Stimulated activated CD4-positive, alpha-beta T cell treated with anti-CD3 and anti-CD28 coated beads, Interleukin-1b, Interleukin-23, amount 100 ng/mL, for 48 hours (primary cell): ENCODE measurements around the gene KIAA1328.
"Not testable (repeated sequence)": the region's sequence is repeated elsewhere in the genome, so short reads cannot be mapped to it uniquely, and the experiment has no call there.

Experiments
- DNase-seq: peaks from one replicate; pipeline ENCODE4 v3.0.0-alpha.2; 2020

KIAA1328 gene

DNA sequence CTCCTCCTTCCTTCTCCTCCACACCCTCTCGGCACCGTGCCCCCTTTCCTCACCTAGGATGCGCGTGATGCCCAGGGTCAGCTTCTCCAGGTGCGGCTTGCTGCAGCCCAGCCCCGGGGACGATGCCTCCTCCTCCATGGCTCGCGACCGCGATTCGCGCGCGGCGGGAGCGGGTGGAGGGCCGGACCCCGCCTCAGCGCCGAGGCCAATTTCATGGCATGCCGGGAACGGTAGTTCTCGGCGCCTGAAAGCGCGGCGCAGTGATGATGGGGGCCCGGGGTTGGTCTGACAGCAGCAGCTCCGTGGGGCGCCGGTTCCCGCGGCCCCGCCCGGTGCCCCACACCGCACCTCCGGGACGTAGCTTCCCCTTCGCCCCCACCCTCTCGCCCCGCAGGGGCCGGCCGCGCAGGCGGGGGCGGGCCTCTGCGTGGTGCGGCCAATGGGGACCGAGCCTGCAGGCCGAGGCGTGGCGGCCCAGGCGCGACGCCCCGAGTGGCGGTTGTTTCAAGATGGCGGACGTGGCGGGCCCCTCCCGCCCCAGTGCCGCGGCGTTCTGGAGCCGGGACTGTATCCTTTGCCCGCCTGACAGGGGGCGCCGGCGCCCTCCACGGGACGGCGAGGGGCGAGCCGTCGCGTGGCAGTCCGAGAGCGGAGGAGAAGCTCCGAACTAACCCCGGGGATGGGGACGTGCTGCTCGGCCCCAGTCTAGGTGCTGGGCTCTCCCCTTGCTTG is at the start of gene KIAA1328, which contains the start of gene TPGS2:
TSS of gene KIAA1328 (plus strand) at position 498 of the 732 bp plus-strand sequence. CDS start at position 510, 12 bp downstream.
TSS of gene TPGS2 (minus strand) at position 373 of the 732 bp plus-strand sequence. CDS start at position 138, 235 bp downstream.
- DNase-seq: peak; percentile 87

DNA sequence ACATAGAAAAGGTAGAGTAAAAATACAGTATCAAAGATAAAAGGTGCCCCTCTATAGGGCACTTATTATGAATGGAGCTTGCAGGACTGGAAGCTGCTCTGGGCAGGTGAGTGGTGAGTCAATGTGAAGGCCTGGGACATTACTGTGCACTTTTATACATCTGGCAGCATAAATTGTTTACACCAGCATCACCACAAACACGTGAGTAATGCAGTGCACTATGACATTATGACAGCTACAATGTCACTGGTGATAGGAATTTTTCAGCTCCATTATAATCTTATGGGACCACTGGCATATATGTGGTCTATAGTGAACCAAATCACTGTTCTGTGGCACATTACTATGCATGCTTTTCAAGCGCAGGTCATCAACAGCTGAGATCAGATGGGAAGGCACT is 48.2 kb upstream of the KIAA1328 start:
- DNase-seq: no peak

DNA sequence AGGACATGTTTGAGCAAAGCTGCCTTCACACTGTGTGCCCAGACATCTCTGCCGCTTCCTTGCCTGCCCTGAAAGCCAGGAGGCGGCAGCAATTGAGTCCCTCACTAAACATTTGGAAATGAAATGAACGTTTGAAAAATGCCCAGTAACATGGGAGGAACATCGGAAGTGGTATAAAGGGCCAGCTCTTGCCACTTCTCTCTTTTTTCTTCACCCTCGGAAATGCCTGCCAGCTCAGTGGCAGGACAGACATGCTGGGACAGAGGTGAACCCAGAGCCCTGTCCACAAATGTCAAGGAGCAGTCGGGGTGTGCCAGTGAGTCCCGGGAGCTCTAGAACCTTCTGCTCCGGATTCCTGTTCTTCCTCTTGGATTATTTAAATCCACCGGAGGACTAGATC is 46.2 kb upstream of the KIAA1328 start:
- DNase-seq: no peak

DNA sequence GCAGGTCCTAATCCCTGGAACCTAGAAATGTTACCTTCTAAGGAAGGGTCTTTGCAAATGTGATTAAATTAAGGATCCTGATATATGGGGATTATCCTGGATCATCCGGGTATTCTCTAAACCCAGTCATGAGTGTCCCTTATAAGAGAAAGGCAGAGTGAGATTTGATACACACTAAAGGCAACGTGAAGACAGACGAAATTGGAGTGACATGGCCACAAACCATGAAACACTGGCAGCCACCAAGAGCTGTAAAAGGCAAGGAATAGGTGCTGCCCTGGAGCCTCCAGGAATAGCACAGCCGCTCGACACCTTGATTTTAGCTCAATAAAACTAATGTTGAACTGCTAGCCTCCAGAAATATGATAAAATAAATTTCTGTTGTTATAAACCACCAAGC is 45.1 kb upstream of the KIAA1328 start:
- DNase-seq: no peak

DNA sequence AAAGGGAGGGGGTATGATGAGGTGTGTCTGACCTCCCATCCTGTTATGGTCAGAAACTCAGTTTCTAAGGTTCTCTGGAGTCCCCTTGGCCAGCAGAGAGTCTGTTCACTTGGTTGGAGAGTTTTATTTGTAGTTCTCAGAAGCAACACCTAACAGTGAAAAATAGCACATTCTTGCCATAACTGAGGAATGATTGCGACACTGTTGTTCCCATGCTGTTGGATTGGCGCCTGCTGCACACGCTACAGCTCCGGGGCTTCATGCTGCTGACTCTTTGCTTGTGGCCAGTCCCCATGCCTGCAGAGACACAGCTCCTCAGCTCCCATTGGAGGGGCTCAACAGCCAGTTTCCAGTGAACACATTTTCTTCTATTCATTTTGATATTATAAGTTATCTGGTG is 42.2 kb upstream of the KIAA1328 start:
- no peak for DNase-seq

DNA sequence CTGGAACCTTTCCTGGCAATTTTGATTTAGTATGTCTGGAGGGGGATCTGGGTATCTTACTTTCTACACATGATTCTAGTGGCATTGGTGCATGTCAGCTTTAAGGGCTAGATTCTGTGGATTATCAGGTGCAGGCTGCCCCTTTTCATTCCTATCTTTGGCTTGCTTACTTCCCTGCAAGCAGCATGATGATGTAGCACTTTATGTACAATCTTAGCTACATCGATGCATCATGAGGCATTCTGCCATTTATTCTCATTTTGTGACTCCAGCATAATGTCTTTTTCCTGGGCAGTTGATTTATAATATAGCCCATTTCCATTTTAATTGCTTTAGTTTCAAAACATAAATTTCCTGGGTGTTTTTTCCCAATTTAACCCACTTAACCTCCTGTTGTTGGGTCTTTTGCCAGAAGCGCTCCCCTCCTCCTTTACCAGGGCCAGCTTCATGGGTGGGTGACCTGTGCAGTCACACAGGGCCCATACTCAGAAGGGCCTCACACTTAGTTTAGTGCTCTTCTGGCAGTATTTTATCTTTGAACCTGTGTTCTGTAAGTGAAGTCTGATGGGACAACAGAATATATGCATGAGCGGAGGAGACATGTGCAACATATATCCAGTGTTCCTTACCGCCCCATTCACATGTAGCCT is 36.2 kb upstream of the KIAA1328 start:
- DNase-seq: no peak

DNA sequence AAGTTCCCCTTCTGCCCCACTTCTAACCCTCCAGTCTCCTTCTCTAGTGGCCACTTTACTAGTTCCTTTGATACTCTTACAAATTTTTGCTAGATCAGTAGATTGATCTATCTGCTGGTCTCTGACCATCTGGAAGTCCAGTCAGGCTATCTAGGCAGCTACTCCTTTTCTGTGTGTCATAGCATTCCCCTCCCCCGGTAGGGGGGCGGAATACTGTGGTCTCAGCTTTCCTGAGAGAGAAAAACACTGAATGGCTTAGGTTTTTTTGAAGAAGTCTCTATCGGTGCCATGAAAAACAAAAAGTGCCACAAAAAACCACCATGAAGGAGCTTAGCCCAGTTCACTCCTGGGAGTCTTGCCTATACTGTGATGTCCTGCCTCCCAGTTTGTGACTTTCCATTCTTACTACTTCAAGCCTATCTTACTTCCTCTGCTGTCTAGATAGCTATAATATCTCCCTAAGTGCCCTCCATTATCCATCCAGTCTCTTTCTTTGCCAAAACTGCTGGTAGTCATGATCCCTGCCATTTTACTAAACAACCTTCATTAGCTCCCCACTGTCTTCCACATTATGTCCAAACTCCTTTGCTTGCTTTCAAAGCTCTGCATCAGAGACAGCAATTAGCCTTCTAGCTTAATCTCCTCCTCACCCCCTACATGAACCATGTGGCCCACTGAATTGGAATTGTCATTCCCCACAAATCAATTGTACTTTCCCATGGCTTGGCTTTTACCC is 30.0 kb upstream of the KIAA1328 start:
- DNase-seq: no peak

DNA sequence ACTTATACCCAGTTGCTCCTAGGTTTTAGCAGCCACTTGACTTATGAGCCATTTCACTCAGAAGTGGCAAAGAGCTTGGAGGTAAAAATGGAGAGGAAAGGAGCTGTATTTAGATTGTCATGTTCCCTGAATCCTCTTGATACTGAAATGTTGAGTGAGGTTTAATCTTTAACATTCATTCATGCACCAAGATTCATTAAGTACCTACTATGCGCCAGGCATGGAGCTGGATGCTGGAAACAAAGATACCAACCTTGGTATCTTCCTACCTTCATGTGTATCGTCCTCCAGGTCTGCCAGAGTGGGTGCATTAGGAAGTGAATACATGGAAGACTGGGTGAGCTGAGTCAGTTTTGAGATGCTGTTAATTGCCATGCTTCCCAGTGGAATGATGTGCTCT is 23.8 kb upstream of the KIAA1328 start:
- DNase-seq: no peak

DNA sequence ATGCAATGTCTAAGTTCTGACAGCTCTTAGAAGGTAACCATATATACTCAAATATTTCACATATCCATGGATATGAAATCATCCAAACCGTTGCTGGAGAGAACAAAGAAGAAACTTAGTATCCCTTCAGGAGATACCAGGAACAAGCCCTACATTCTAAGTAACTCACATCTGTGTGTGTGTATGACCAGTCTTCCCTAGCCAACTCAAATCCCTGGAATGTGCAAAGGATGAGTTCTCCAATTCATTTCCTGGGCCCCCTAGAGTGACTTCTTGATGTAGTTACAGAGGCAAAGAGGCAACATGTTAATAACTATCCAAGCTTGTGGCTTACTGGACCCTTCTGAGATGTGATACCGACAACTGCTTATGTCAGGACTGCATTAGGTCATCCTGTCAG is 20.2 kb upstream of the KIAA1328 start:
- no peak for DNase-seq

DNA sequence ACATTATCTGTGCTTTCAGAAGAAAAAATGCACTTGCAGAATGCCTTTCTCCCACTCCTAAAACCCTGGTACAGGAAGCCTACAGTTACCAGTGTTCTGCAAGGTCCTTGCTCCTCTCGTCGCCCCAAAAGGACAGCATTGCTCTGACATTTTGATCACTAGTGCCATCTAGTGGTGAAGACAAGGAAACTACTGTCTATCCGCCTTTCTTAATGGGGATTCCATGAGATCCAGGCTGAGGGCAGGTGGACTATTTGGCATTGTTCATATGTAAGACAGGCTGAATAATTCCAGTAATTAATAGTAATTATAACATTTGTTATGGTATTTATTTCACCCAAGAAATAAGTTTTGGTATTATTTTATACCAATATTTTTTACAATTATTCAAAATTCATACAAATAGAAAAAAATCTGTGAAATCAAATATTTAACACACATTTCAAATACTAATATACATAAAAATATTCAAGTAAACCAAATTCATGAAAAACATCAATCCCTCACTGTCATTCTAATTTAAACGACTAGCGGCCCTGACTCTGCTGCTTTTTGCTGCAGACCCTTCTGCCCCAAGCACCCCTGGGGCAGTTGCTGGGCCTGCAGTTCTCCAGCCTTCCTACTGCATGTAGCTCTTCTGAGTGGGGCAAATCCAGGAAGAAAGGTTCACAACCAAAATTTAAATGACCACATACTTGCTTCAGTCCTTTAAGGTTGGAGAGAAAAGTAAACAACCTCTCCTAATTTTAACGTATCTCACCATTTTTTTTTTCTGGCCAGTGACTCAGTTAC is 19.1 kb upstream of the KIAA1328 start:
- DNase-seq: peak; percentile 15

DNA sequence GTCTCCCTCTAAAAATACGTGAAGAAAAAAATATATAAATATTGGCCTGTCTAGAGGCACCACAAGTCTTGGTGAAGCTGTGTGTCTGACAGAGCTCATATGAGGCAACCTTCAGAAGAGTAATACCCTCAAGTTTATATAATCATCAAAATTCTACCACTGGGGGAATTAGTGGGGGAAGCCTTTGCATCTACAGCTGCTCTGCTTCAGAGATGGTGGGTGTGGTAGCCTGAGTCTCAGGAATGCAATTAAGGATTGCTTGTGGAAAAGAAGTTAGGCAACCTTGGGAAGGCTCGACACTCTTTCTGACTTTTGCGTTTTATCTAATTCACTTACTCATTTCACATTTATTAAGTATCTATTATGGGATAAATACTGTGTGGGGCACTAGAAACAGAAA is 17.5 kb upstream of the KIAA1328 start:
- no peak for DNase-seq

DNA sequence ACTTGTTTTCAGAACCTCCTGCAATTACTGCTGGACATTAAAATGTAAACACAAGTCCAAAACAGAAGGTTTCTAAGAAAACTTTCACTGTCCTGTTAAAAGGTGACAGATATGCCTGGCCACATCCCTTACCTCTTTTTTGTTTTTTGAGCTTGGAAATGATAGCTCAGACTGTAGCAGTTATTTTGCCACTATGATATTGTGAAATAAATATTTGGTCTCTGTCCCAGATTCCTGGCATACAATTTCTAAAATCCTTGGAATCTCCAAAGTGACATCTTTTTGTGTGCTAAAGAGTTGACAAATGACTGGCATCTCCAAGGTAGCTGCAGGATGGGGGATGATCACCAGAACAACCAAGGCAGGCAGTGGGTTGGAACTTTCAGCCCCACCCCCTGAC is 17.0 kb upstream of the KIAA1328 start:
- no peak for DNase-seq

DNA sequence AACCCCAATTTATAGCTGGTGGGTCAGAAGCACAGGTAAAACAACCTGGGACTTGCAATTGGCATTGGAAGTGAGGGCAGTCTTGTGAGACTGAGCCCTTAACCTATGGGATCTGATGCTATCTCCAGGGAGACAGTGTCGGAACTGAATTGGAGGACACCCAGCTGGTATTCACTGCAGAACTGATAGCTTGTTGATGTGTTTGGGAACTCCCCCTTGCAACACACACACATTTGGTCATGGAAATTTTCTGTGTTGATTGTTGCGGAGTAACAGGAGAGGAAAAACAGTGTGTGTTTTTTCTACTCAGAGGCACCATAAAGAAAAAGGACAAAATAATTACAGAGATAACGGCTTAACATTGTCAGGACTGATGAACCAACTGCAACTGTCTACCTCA is 16.2 kb upstream of the KIAA1328 start:
- DNase-seq: no peak

DNA sequence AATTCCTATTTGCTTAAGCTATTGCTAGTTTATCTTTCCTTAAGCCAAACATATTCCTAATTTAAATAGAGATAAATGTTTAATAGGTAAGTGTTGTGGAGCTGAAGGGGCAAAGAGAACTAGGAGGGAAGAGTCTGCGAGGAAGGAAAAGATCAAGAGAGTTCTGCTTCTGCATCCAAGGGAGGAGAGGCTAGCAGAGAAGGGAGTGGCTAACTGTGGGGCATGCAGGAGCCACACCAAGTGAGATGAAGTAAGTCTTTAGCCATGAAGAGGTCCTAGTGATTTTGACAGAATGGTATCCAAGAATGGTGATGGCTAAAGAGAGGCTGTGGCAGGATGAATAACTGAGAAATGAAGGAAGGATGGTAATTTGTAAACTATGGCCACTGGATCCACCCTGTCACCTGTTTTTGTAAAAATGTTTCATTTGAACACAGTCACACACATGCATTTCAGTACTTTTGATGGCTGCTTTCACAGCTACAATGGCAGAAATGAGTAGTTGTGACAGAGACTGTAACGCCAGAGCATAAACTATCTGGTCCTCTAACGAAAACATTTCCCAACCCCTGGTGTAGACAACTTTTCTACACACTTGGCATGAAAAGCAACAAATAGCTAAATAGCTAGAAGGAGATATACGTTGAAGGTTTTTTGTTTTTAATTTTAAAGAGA is 15.7 kb upstream of the KIAA1328 start:
- no peak for DNase-seq

DNA sequence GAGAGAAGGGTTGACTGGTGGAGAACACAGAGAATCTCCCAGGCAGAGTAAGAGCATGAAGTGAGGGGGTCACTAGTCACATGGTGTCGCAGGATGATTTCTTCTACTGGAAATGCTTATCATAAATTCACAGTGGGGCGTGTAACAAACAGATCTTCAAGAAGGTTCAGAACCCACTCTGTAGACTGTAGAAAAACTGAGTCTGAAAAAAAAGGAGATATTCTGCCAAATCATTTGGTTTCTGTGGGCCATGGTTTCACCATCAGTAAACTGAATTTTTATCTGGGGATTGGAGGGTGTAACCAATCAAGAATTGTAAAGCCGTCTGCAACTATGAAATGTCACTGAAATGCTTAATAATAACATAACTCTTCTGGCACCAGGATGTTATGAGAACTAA is 15.1 kb upstream of the KIAA1328 start:
- no peak for DNase-seq

DNA sequence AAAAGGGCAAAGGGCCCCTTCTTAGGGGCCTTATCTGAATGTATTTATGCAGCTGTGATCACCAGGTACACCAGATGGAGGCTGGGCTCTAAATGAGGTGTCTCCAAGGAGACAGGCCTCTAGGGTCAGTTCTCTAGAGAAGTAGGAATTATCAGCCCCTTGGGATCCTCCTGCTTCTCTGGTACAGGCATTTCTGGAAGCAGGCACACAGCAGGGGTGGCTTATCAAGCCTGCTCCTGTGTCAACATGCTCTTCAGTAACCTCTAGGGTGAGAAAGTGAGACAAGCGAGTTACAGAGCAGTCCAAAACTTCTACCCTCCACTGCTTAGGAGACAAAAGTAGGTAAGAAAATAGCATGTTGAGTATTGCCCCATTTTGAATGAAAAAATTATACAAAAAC is 13.9 kb upstream of the KIAA1328 start:
- no peak for DNase-seq

DNA sequence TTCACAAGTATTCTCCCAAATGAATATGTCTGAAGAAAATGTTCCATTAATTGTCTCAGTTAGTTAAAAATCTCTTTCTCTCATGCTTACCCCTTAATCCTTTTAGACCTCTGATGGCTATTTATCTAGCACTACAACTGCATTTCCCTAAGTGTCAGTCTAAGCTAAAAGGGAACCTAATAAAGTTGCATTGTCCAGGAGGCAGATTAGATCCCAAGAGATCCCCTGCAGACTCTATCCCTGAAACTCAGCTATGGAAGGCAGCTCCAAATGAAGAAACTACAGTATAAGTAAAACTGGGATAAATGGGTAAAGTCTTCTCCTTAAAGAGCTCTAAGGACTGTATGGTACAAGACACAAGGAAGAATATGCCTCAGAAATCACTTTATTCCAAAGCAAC is 12.8 kb upstream of the KIAA1328 start:
- not testable (repeated sequence) for DNase-seq

DNA sequence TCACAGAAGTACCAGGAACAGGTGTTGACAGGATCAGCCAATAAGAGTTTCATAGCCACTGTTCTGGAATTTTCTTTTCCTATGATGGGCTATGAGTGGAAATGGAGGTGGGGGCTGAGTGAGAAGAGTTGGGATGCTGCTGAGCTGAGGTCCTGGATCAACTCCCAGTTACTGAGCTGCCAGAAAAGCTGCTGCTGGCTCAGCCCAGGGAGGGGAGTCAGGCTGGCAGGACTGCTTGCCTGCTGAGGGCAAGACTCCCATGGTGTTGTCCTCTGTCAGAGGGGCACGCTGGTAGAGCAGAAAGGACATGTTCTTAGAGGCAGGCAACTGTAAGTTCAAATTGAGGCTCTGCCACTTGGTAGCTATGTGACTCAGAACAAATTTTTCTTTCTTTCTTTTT is 11.9 kb upstream of the KIAA1328 start:
- no peak for DNase-seq

DNA sequence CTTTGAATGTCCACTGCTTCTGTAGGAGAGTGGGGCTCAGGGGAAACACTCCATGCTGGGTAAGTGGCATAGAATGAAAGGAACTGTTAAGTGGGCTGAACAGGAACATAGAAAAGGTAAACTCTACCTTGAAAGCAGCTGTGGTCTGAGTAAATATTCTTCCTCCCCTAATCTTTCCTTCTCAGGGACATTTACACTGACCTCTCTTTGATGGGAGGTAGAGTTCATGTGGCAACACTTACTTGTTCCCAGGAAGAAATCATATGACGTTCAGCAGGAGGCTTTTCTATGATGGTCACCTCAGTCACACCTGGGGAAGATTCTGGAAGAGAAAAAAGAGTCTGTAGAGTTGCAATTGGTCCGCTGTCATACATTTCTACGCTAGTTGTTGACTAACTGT is 10.3 kb upstream of the KIAA1328 start:
- no peak for DNase-seq

DNA sequence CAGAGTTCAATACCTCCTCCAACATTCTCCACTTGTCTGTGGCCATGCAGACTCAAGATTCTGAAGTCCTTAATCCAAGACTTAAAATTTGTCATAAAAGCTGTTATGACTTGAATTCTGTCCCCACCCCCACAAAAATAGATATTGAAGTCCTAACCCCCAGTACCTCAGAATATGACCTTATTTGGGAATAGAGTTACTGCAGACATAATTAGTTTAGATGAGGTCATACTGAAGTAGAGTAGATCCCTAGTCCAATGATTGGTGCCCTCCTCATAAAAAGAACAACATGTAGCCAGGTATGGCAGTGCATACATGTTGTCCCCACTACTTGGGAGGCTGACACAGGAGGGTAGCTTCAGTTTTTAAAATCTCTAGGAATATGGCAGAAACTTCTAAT is 9.3 kb upstream of the KIAA1328 start:
- DNase-seq: no peak

DNA sequence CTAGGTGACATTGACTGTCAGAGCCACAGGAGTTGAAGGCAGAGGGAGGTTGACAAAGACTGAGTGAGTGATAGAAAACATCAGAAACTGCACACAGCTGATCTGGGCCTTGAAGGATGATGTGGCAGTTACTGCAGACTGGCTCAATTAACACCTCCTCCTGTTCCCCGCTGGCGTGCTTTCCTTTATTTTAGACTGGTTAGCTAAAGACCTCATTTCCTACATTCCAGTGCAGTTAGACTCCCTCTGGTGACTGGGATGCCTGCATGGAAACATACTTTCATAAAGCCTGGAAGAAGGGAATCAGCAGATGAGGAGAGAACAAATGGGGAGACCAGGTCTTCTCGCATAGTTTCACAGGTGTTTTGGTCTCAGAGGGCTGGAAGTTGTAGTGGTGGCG is 7.2 kb upstream of the KIAA1328 start:
- DNase-seq: no peak

DNA sequence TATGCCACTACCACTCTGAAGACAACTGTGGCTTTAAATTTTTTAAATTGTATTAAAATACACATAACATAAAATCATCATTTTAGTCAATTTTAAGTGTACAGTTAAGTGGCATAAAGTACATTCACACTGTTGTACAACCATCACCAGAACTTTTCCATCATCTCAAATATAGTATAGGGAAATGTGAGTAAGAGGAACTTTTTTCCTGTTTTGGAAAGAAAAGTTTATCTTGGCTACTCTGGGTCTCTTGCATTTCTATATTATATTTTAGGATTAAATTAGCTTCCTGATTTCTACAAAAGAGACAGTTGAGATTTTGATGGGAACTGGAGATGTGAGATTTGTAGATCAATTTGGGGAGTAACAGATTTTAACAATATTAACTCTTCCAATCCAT is 3.4 kb upstream of the KIAA1328 start:
- no peak for DNase-seq

DNA sequence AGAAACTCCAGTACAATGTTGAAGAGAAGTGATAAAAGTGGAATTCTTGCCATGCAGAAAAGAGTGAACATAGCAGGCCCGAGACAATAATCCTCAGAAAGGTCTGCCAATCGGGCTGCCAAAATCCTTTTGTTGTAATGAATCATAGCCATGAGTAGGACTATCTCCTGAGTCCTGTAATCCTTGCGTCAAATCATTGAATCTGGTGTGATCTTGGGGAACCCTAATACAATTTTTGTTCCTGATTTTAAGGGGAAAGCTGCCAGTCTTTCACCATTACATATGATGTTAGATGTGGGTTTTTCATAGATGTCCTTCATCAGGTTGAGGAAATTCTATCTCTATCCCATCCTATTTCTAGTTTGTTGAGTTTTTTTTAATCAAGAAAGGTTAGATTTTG is 2.4 kb upstream of the KIAA1328 start:
- DNase-seq: no peak
